ENCODE results near the gene IARS1. TPM values are rescaled to one million over a fixed set of nuclear protein-coding genes. Genes with fewer than 3 reads are reported as not detected.

Gene IARS1
- total RNA-seq, 3 donors from 2014 or later = 46.0 to 57.9 (median 57.8) TPM

DNA sequence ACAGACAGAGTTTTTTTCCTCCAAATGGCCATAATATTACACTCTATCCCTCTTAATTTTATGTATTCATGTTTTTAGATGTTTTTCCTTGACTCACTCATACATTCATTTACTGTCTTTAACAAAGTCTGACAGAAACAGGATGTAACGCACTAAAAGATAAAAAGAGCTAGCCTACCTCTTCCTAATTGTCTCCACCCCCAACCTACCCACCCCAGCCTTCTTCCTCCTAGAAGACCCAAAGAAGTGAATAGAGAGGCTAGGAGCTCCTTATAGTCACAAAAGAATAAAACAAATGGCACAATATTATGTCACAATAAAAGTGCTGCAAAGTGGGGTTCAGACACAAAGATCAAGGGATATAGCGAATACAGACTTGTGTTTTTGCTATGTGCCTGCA lies 30.9 kb upstream of the IARS1 start:
- ATAC-seq (no peak), DNase-seq (no peak)
- H3K4me3 ChIP-seq = peak overlapping the region; percentile 45
- intact Hi-C loops (cut with DNase I, micrococcal nuclease) = no loop called here
- TF ChIP-seq, protein P1, sequence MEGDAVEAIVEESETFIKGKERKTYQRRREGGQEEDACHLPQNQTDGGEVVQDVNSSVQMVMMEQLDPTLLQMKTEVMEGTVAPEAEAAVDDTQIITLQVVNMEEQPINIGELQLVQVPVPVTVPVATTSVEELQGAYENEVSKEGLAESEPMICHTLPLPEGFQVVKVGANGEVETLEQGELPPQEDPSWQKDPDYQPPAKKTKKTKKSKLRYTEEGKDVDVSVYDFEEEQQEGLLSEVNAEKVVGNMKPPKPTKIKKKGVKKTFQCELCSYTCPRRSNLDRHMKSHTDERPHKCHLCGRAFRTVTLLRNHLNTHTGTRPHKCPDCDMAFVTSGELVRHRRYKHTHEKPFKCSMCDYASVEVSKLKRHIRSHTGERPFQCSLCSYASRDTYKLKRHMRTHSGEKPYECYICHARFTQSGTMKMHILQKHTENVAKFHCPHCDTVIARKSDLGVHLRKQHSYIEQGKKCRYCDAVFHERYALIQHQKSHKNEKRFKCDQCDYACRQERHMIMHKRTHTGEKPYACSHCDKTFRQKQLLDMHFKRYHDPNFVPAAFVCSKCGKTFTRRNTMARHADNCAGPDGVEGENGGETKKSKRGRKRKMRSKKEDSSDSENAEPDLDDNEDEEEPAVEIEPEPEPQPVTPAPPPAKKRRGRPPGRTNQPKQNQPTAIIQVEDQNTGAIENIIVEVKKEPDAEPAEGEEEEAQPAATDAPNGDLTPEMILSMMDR (IDR thresholded peaks at IDR 0.05) = no peak
- H3K4me1 ChIP-seq (ENCODE audit: low read depth) = peaks cover 9% of the 10 kb centered on the region
- H3K9me3 ChIP-seq = no peaks in the 10 kb centered on the region
- H3K36me3 ChIP-seq (ENCODE audit: low read depth) = peaks cover 2% of the 10 kb centered on the region

DNA sequence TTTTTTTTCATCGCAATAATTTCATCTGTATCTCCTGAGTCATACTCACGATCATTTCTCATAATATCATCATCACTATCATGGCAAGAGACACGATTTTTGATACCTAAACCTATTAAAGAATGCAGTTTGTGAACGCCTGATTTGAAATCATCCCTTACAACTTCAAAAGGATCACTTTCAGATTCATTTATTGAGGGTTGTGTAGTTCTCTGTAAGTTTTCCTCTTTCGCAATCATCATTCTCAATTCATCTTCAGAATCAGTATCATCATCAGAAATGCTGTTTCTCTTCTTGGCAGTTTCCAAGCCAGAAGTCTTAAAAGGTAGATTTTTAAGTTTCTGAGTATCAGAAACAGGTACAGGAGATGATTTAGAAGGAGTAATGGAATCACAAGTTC lies 22.0 kb upstream of the IARS1 start:
- no peak for ATAC-seq
- intact Hi-C loops (cut with DNase I, micrococcal nuclease) = no loop called here
- no peak for DNase-seq
- H3K9me3 ChIP-seq = no peaks in the 10 kb centered on the region
- no peak overlapping the region for H3K4me3 ChIP-seq
- peaks cover 18% of the 10 kb centered on the region for H3K36me3 ChIP-seq (ENCODE audit: low read depth)
- TF ChIP-seq, protein P1 (IDR thresholded peaks at IDR 0.05) = no peak
- H3K4me1 ChIP-seq (ENCODE audit: low read depth) = no peaks in the 10 kb centered on the region

DNA sequence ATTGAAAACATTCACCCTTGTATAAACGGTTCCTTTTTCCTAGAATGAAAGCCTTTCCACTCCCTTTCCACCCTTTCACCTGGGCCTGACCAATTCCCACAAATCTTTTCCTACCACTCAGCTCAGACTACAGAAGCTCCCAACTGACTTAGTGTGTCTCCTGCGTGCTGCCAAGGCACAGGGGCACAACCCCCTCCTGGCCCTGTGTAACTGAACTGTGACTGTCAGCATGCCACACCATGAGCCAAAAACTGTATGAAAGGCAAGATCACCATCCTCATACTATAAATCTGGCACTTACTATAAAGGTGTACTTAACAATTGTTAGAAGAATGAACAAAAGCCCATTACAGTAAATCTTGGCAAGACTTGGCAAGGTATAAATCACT lies 20.1 kb upstream of the IARS1 start:
- TF ChIP-seq, protein P1 (IDR thresholded peaks at IDR 0.05) = no peak
- DNase-seq (no peak), ATAC-seq (no peak)
- intact Hi-C loops (cut with DNase I, micrococcal nuclease) = no loop called here
- Histone ChIP-seq H3K9me3 (no peaks in the 10 kb centered on the region), H3K36me3 (ENCODE audit: low read depth) (peaks cover 8% of the 10 kb centered on the region), H3K4me1 (ENCODE audit: low read depth) (no peaks in the 10 kb centered on the region), H3K4me3 (no peak overlapping the region)

DNA sequence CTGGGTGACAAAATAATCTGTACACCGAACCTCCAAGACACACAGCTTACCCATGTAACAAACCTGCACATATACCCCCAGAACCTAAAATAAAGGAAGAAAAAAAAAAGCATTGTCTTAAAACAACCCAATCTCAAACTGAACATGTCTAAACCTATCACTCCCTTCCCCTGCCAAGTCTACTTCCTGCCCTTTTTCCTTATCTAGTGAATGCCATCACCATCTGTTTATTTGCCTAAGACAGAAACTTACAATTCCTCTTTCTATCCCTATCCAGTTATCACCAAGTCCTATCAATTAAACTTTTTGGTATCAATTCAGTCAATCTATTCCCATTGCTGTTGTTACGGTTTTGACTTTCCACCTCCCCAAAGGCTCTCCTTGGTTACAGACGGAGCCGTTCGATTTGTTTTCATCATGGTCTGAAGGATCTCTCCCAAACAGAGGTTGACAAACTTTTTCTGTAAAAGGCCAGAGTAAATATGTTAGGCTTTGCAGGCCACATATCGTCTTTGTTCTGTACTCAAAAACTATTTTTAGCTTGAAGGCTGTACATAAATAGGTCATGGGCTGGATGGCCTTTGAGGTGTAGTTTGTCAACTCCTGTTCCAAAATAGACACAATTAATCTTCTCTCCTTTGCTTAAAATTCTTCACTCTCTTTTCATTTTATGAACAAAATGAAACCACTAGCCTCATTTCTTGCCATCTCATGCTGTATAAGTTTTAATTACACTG lies 19.6 kb upstream of the IARS1 start:
- Histone ChIP-seq H3K4me3 (no peak overlapping the region), H3K4me1 (ENCODE audit: low read depth) (no peaks in the 10 kb centered on the region), H3K36me3 (ENCODE audit: low read depth) (peaks cover 4% of the 10 kb centered on the region), H3K9me3 (no peaks in the 10 kb centered on the region)
- intact Hi-C loops (cut with DNase I, micrococcal nuclease) = no loop called here
- ATAC-seq (no peak), DNase-seq (no peak)
- TF ChIP-seq, protein P1 (IDR thresholded peaks at IDR 0.05) = no peak

DNA sequence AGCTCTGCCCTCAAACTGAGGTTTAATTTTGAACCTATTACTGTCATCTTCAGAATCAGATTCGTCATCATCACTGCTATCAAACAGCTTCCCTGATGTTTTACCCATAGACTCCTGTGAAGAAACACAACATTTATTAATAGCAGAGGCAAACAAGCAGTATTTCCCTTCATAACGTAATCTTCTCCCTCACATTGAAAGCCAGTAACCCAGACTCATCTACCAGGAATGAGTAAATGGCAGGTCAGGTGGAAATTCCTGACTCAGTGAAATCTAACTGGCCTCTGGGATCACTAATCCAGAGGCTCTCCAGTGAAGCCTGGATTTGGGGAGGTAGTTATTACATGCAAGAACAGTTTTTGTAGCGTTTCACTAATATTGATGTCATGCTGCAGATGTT lies 17.1 kb upstream of the IARS1 start:
- TF ChIP-seq, protein P1 (IDR thresholded peaks at IDR 0.05) = no peak
- Histone ChIP-seq H3K4me1 (ENCODE audit: low read depth) (no peaks in the 10 kb centered on the region), H3K9me3 (no peaks in the 10 kb centered on the region), H3K4me3 (no peak overlapping the region), H3K36me3 (ENCODE audit: low read depth) (peaks cover 3% of the 10 kb centered on the region)
- no peak for ATAC-seq
- DNase-seq = no peak
- intact Hi-C loops (cut with DNase I, micrococcal nuclease) = no loop called here
